HCT116 (cell line): ENCODE data around the gene ATG101. TPM values are rescaled to one million over a fixed set of nuclear protein-coding genes. Genes with fewer than 3 reads are reported as not detected.

Source experiments
- ATAC-seq: fragments of 200-7000 bp; cut with Tn5 transposase; 2 replicates; pipeline ENCODE4 v1.9.1; 2020; ENCODE audit warnings: mild to moderate bottlenecking, moderate library complexity
- BruUV-seq: library from RNA; stranded (reverse); fragments of 400-500 nt; replicated peaks from 2 replicates; lab custom pipeline; 2021; lab: Mats Ljungman, UMichigan
- CTCF ChIA-PET: fragments of 300-600 bp; sonication (Branson Sonifier 250); formaldehyde crosslinking; loops from one replicate; lab custom pipeline; 2021; ENCODE audit warnings: antibody characterized with exemption; lab: Charles Lee
- POLR2A ChIA-PET: fragments of 300-600, 350-600 bp; sonication (Branson Sonifier 250); formaldehyde crosslinking; loops from one replicate; lab custom pipeline; 2021; ENCODE audit warnings: antibody characterized with exemption; lab: Charles Lee
- RAD21 ChIA-PET, 2 experiments: fragments of 300-600 bp; sonication (Branson Sonifier 250); formaldehyde crosslinking; loops; one replicate each; lab custom pipeline; 2023; ENCODE audit warnings: low total read pairs in 2 of 2; ENCODE audit not compliant: uncharacterized antibody in 2 of 2, unreplicated experiment in 2 of 2, low non-redundant PET in 1 of 2; lab: Charles Lee
- DNase-seq: peaks from one replicate; pipeline ENCODE4 v3.0.0-alpha.2; 2010; ENCODE audit warnings: low read depth, low spot score
- H2AFZ ChIP-seq: fragments of 200-600 bp; shearing (Covaris generic), sonication (generic); 2 replicates; pipeline ENCODE4 v1.6.1; 2017; ENCODE audit warnings: low read depth, mixed run types, mixed read lengths, antibody characterized with exemption, low read length; ENCODE audit not compliant: poor library complexity, severe bottlenecking
- H3K27ac ChIP-seq: 2 replicates; pipeline ENCODE4 v1.5.1; 2012; ENCODE audit warnings: low read depth, low read length
- H3K27me3 ChIP-seq: fragments of 200-600 bp; sonication (generic); 2 replicates; pipeline ENCODE4 v1.6.1; 2016; ENCODE audit warnings: mixed run types, low read length, mixed read lengths; ENCODE audit not compliant: insufficient read depth
- H3K36me3 ChIP-seq, 2 experiments: fragments of 200-500 bp in 1 of 2; fragments of 200-600 bp in 1 of 2; sonication (Bioruptor generic) in 1 of 2; sonication (generic) in 1 of 2; 2 replicates each; pipeline versions ENCODE4 v1.5.1 to v1.6.1; 2014 to 2016; ENCODE audit warnings: low read length in 2 of 2, inconsistent platforms in 1 of 2, mixed read lengths in 1 of 2, mixed run types in 1 of 2; ENCODE audit not compliant: insufficient read depth in 2 of 2, control insufficient read depth in 1 of 2
- H3K4me1 ChIP-seq, 2 experiments: fragments of 200-600 bp in 1 of 2; sonication (generic) in 1 of 2; 2 replicates each; pipeline versions ENCODE4 v1.5.1 to v1.6.1; 2012 to 2017; ENCODE audit warnings: low read length in 2 of 2, inconsistent platforms in 1 of 2, mild to moderate bottlenecking in 1 of 2, mixed read lengths in 1 of 2, mixed run types in 1 of 2, moderate library complexity in 1 of 2; ENCODE audit not compliant: insufficient read depth in 2 of 2, control insufficient read depth in 1 of 2
- H3K4me2 ChIP-seq: fragments of 200-600 bp; sonication (generic); 2 replicates; pipeline ENCODE4 v1.6.1; 2017; ENCODE audit warnings: mixed run types, low read length, mixed read lengths
- H3K4me3 ChIP-seq, 2 experiments: fragments of 200-600 bp in 1 of 2; sonication (generic) in 1 of 2; replicated peaks in 1 of 2; 2 replicates each; pipeline ENCODE4 v1.5.1; 2011 to 2016; ENCODE audit warnings: low read length in 2 of 2, control low read depth in 1 of 2, low read depth in 1 of 2, mild to moderate bottlenecking in 1 of 2, mixed read lengths in 1 of 2, mixed run types in 1 of 2
- H3K79me2 ChIP-seq: fragments of 200-600 bp; sonication (generic); 2 replicates; pipeline ENCODE4 v1.6.1; 2017; ENCODE audit warnings: mild to moderate bottlenecking, mixed run types, low read length, moderate library complexity, mixed read lengths; ENCODE audit not compliant: insufficient read depth
- H3K9ac ChIP-seq: fragments of 200-600 bp; sonication (generic); 2 replicates; pipeline ENCODE4 v1.6.1; 2016; ENCODE audit warnings: low read length, mixed read lengths
- H3K9me2 ChIP-seq: fragments of 200-600 bp; sonication (generic), shearing (Covaris generic); 2 replicates; pipeline ENCODE4 v1.6.1; 2017; ENCODE audit warnings: mixed run types, mild to moderate bottlenecking, moderate library complexity; ENCODE audit not compliant: insufficient read depth
- H3K9me3 ChIP-seq, 2 experiments: fragments of 200-500 bp in 1 of 2; fragments of 200-600 bp in 1 of 2; sonication (Bioruptor generic) in 1 of 2; sonication (generic) in 1 of 2; 2 replicates each; pipeline ENCODE4 v1.6.1; 2014 to 2017; ENCODE audit warnings: low read length in 2 of 2, mixed read lengths in 2 of 2, inconsistent platforms in 1 of 2, low read depth in 1 of 2, mild to moderate bottlenecking in 1 of 2, mixed run types in 1 of 2, moderate library complexity in 1 of 2; ENCODE audit not compliant: control insufficient read depth in 1 of 2, insufficient read depth in 1 of 2
- H4K20me1 ChIP-seq: fragments of 200-600 bp; sonication (generic), shearing (Covaris generic); 2 replicates; pipeline ENCODE4 v1.6.1; 2017; ENCODE audit warnings: mixed run types, mild to moderate bottlenecking, moderate library complexity; ENCODE audit not compliant: insufficient read depth
- CBX3 ChIP-seq: IDR thresholded peaks from 2 replicates; pipeline ENCODE4 v1.6.1; 2012; ENCODE audit warnings: low read depth
- EGR1 ChIP-seq: IDR thresholded peaks from 2 replicates; pipeline ENCODE4 v1.6.1; 2012; ENCODE audit warnings: low read depth
- EZH2 ChIP-seq: fragments of 200-600 bp; sonication (generic); IDR thresholded peaks from 2 replicates; pipeline ENCODE4 v1.6.1; 2017; ENCODE audit warnings: antibody characterized with exemption, mixed run types
- FOSL1 ChIP-seq: IDR thresholded peaks from 2 replicates; pipeline ENCODE4 v1.6.1; 2012; ENCODE audit warnings: low read depth
- JUND ChIP-seq: IDR thresholded peaks from 2 replicates; pipeline ENCODE4 v1.6.1; 2012
- POLR2A ChIP-seq: IDR thresholded peaks from 2 replicates; pipeline ENCODE4 v1.7.0; 2011; ENCODE audit warnings: borderline replicate concordance; ENCODE audit not compliant: insufficient read depth, insufficient read length; ENCODE audit errors: extremely low read depth
- SIN3A ChIP-seq: IDR thresholded peaks from 2 replicates; pipeline ENCODE4 v1.6.1; 2012; ENCODE audit warnings: low read depth
- SP1 ChIP-seq: IDR thresholded peaks from 2 replicates; pipeline ENCODE4 v1.6.1; 2012; ENCODE audit warnings: low read depth
- SRF ChIP-seq: IDR thresholded peaks from 2 replicates; pipeline ENCODE4 v1.6.1; 2012; ENCODE audit warnings: low read depth
- TCF7L2 ChIP-seq: IDR thresholded peaks from 2 replicates; pipeline ENCODE4 v1.7.0; 2011; ENCODE audit warnings: borderline replicate concordance, inconsistent platforms; ENCODE audit not compliant: insufficient read depth, insufficient read length; ENCODE audit errors: extremely low read depth
- intact Hi-C: fragments of 100-400 bp; cut with micrococcal nuclease; formaldehyde crosslinking; loops from 2 replicates; pipeline ENCODE4 v1.10.0; 2022
- total RNA-seq: library from RNA; stranded (reverse); gene quantifications from one replicate; pipeline ENCODE4 v1.2.1, GENCODE V29; 2021; ENCODE audit not compliant: unreplicated experiment
- TF ChIP-seq, protein P1 (sequence below), 3 experiments: fragments of 200-600 bp in 1 of 3; sonication (generic) in 1 of 3; IDR thresholded peaks in 2 of 3; conservative IDR thresholded peaks in 1 of 3; 2 replicates each; pipeline ENCODE4 v1.5.1; 2012 to 2017; ENCODE audit warnings: low read depth in 2 of 3, low read length in 2 of 3, antibody characterized with exemption in 1 of 3, borderline replicate concordance in 1 of 3, control low read depth in 1 of 3, mild to moderate bottlenecking in 1 of 3, mixed read lengths in 1 of 3, mixed run types in 1 of 3, moderate library complexity in 1 of 3; ENCODE audit not compliant: insufficient read depth in 1 of 3
- TF ChIP-seq, protein P2 (sequence below): IDR thresholded peaks from 2 replicates; pipeline ENCODE4 v1.6.1; 2012
- TF ChIP-seq, protein P3 (sequence below): IDR thresholded peaks from 2 replicates; pipeline ENCODE4 v1.6.1; 2012
- TF ChIP-seq, protein P4 (sequence below): IDR thresholded peaks from 2 replicates; pipeline ENCODE4 v1.6.1; 2011; ENCODE audit warnings: mild to moderate bottlenecking, low read length, moderate library complexity; ENCODE audit not compliant: insufficient replicate concordance; ENCODE audit errors: extremely low read depth

Gene ATG101
- total RNA-seq, 1 experiment from 2014 or later = 49.2 TPM

DNA sequence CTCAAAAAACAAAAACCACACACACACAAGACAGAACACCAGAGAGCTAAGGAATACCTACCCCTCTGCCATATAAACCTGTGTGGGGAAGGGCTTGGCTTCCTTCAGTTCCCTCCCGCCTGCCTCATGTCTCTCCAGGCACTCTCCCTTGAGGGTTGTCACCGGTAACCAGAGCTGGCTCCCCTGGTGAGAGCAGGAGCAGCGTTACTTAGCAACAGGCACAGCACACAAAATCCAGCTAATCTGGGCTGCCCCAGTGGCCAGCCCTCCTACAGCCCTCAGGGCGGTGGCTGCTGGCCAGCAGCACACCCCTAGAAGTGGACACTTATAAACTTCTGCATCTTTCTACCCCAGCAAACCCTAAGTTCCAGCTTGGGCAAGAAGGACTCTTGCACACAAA lies 40.1 kb upstream of the ATG101 start:
- ATAC-seq = no peak
- RAD21 ChIA-PET = no interaction called here
- H3K27ac ChIP-seq = no peak overlapping the region

More for the DNA sequence above, 40.1 kb upstream of the ATG101 start:
- no peaks in the 10 kb centered on the region for H3K79me2 ChIP-seq
- peak overlapping the region; percentile 19 for H3K4me2 ChIP-seq
- H3K27me3 ChIP-seq = no peaks in the 10 kb centered on the region
- no peaks in the 10 kb centered on the region for H3K9me2 ChIP-seq
- intact Hi-C loops = no loop called here
- no peaks in the 10 kb centered on the region for H3K9me3 ChIP-seq
- H3K4me1 ChIP-seq = peaks cover 33 to 52% of the 10 kb centered on the region in 2 experiments
- no peak overlapping the region for H3K9ac ChIP-seq
- H4K20me1 ChIP-seq = no peaks in the 10 kb centered on the region
- DNase-seq = no peak
- CTCF ChIA-PET = interaction anchor here (1.0 to 8.6 kb wide), 4 partner anchors 26 to 92 kb away, joined by 4 to 174 read pairs (median 5); no protein-coding TSS in a partner anchor
- no TSS peak for BruUV-seq
- POLR2A ChIA-PET = interaction anchor here (1.2 to 5.1 kb wide), 2 partner anchors 22 to 39 kb away, joined by 3 to 40 read pairs; partner anchors contain the start of gene NR4A1
- TF ChIP-seq TCF7L2 = no peak
- TF ChIP-seq, protein P1, sequence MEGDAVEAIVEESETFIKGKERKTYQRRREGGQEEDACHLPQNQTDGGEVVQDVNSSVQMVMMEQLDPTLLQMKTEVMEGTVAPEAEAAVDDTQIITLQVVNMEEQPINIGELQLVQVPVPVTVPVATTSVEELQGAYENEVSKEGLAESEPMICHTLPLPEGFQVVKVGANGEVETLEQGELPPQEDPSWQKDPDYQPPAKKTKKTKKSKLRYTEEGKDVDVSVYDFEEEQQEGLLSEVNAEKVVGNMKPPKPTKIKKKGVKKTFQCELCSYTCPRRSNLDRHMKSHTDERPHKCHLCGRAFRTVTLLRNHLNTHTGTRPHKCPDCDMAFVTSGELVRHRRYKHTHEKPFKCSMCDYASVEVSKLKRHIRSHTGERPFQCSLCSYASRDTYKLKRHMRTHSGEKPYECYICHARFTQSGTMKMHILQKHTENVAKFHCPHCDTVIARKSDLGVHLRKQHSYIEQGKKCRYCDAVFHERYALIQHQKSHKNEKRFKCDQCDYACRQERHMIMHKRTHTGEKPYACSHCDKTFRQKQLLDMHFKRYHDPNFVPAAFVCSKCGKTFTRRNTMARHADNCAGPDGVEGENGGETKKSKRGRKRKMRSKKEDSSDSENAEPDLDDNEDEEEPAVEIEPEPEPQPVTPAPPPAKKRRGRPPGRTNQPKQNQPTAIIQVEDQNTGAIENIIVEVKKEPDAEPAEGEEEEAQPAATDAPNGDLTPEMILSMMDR (IDR thresholded peaks at IDR 0.05 in 2 of 3, conservative IDR thresholded peaks at IDR 0.05 in 1 of 3; ENCODE audit: borderline replicate concordance in 1 of 3, insufficient read depth in 1 of 3, low read depth in 2 of 3, low read length in 2 of 3) = no peak
- TF ChIP-seq FOSL1 = no peak
- TF ChIP-seq CBX3 = no peak
- TF ChIP-seq, protein P2, sequence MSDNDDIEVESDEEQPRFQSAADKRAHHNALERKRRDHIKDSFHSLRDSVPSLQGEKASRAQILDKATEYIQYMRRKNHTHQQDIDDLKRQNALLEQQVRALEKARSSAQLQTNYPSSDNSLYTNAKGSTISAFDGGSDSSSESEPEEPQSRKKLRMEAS = no peak
- TF ChIP-seq, protein P3, sequence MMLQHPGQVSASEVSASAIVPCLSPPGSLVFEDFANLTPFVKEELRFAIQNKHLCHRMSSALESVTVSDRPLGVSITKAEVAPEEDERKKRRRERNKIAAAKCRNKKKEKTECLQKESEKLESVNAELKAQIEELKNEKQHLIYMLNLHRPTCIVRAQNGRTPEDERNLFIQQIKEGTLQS = no peak
- TF ChIP-seq EZH2 = no peak
- TF ChIP-seq, protein P4, sequence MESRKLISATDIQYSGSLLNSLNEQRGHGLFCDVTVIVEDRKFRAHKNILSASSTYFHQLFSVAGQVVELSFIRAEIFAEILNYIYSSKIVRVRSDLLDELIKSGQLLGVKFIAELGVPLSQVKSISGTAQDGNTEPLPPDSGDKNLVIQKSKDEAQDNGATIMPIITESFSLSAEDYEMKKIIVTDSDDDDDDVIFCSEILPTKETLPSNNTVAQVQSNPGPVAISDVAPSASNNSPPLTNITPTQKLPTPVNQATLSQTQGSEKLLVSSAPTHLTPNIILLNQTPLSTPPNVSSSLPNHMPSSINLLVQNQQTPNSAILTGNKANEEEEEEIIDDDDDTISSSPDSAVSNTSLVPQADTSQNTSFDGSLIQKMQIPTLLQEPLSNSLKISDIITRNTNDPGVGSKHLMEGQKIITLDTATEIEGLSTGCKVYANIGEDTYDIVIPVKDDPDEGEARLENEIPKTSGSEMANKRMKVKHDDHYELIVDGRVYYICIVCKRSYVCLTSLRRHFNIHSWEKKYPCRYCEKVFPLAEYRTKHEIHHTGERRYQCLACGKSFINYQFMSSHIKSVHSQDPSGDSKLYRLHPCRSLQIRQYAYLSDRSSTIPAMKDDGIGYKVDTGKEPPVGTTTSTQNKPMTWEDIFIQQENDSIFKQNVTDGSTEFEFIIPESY = no peak
- no peak for TF ChIP-seq JUND
- TF ChIP-seq SRF = no peak
- TF ChIP-seq EGR1 = no peak
- no peak for TF ChIP-seq SIN3A
- no peak for TF ChIP-seq POLR2A
- no peak for TF ChIP-seq SP1
- H3K36me3 ChIP-seq = no peaks in the 10 kb centered on the region
- no peak overlapping the region for H3K4me3 ChIP-seq
- H2AFZ ChIP-seq = no peak overlapping the region
